HepG2 (cell line): ENCODE results near the gene PIP5K1A. TPM values are rescaled to one million over a fixed set of nuclear protein-coding genes. Genes with fewer than 3 reads are reported as not detected.
"Not testable (repeated sequence)": the region's sequence is repeated elsewhere in the genome, so short reads cannot be mapped to it uniquely, and the experiment has no call there.

Experiments used
- ATAC-seq: fragments of 200-7000 bp; cut with Tn5 transposase; 3 replicates; pipeline ENCODE4 v1.9.1; 2020; ENCODE audit warnings: mild to moderate bottlenecking, moderate library complexity
- BruUV-seq: library from RNA; stranded (reverse); fragments of 400-500 nt; replicated peaks from 2 replicates; lab custom pipeline; 2021; lab: Mats Ljungman, UMichigan
- CTCF ChIA-PET: fragments of 300-600 bp; formaldehyde crosslinking; extraction: SDS; loops from one replicate; lab custom pipeline; 2021; ENCODE audit warnings: low total read pairs, inconsistent platforms, low intra/inter-chr PET ratio; lab: Yijun Ruan, JAX
- POLR2A ChIA-PET: fragments of 350-600 bp; sonication (Branson Sonifier 250); formaldehyde crosslinking; loops from one replicate; lab custom pipeline; 2020; ENCODE audit warnings: antibody characterized with exemption, inconsistent platforms; lab: Yijun Ruan, JAX
- DNase-seq: peaks from one replicate; pipeline ENCODE4 v3.0.0-alpha.2; 2015; ENCODE audit warnings: low spot score
- FAIRE-seq: peaks from 3 replicates; lab custom pipeline; 2011; peaks lifted over from hg19 to GRCh38; lab: Jason Lieb, UNC
- H2AFZ ChIP-seq: one replicate; pipeline ENCODE4 v1.6.1; 2011; ENCODE audit warnings: low read length, inconsistent platforms
- H3K27ac ChIP-seq: fragments of 300-600 bp; 3 replicates; pipeline ENCODE4 v1.8.0; 2011; ENCODE audit warnings: mixed run types, mild to moderate bottlenecking, mixed read lengths, low read length, inconsistent platforms; ENCODE audit not compliant: insufficient read depth; ENCODE audit errors: extremely low read length
- H3K27me3 ChIP-seq, 2 experiments: fragments of 200-600 bp in 1 of 2; 2 replicates in 1 of 2; 3 replicates in 1 of 2; pipeline versions ENCODE4 v1.6.0 to v1.8.0; 2011; ENCODE audit warnings: low read length in 2 of 2, mild to moderate bottlenecking in 2 of 2, moderate library complexity in 2 of 2, inconsistent platforms in 1 of 2; ENCODE audit not compliant: insufficient read depth in 2 of 2, control insufficient read depth in 1 of 2
- H3K36me3 ChIP-seq, 2 experiments: fragments of 200-600 bp in 1 of 2; replicated peaks in 1 of 2; 2 replicates in 1 of 2; 3 replicates in 1 of 2; pipeline versions ENCODE4 v1.5.1 to v1.8.0; 2011; ENCODE audit warnings: low read length in 2 of 2, inconsistent platforms in 1 of 2; ENCODE audit not compliant: insufficient read depth in 2 of 2, control insufficient read depth in 1 of 2
- H3K4me1 ChIP-seq: 2 replicates; pipeline ENCODE4 v1.5.1; 2012; ENCODE audit warnings: low read length, inconsistent platforms; ENCODE audit not compliant: insufficient read depth
- H3K4me2 ChIP-seq: 2 replicates; pipeline ENCODE4 v1.6.0; 2011; ENCODE audit warnings: low read depth, low read length, inconsistent platforms
- H3K4me3 ChIP-seq, 3 experiments: fragments of 200-600 bp in 1 of 3; sonication (generic), shearing (Covaris generic) in 1 of 3; replicated peaks in 1 of 3; 2 replicates each; pipeline ENCODE4 v1.5.1; 2011 to 2016; ENCODE audit warnings: low read length in 3 of 3, inconsistent platforms in 2 of 3, low read depth in 2 of 3, mild to moderate bottlenecking in 2 of 3, control low read depth in 1 of 3, mixed read lengths in 1 of 3; ENCODE audit not compliant: insufficient read depth in 1 of 3
- H3K79me2 ChIP-seq: one replicate; pipeline ENCODE4 v1.6.1; 2011; ENCODE audit warnings: low read length, inconsistent platforms; ENCODE audit not compliant: insufficient read depth
- H3K9ac ChIP-seq: 2 replicates; pipeline ENCODE4 v1.6.0; 2011; ENCODE audit warnings: mild to moderate bottlenecking, low read depth, low read length, inconsistent platforms; ENCODE audit not compliant: insufficient read depth
- H3K9me3 ChIP-seq: 2 replicates; pipeline ENCODE4 v1.5.1; 2012; ENCODE audit warnings: mild to moderate bottlenecking, low read length
- H4K20me1 ChIP-seq: 2 replicates; pipeline ENCODE4 v1.6.0; 2011; ENCODE audit warnings: inconsistent platforms, mild to moderate bottlenecking, low read length, moderate library complexity; ENCODE audit not compliant: insufficient read depth
- DNMT1 ChIP-seq: sonication (generic); formaldehyde crosslinking; IDR thresholded peaks from 2 replicates; pipeline ENCODE4 v1.5.1; 2020; ENCODE audit warnings: mild to moderate bottlenecking, missing genetic modification reagents
- THYN1 ChIP-seq: sonication (generic); formaldehyde crosslinking; IDR thresholded peaks from 2 replicates; pipeline ENCODE4 v1.8.1; 2023; ENCODE audit warnings: low read depth, mild to moderate bottlenecking, moderate library complexity, missing genetic modification reagents, borderline replicate concordance
- ZFY ChIP-seq: sonication (generic); formaldehyde crosslinking; IDR thresholded peaks from 2 replicates; pipeline ENCODE4 v1.4.0; 2020; ENCODE audit warnings: missing genetic modification reagents
- ZNF441 ChIP-seq: sonication (generic); formaldehyde crosslinking; IDR thresholded peaks from 2 replicates; pipeline ENCODE4 v1.7.0; 2021; ENCODE audit warnings: missing genetic modification reagents, borderline replicate concordance
- WGBS: methylation state at CpG from one replicate; pipeline ENCODE4 v1.1.6; 2017; ENCODE audit warnings: low lambda C conversion rate; 5-methylcytosine and 5-hydroxymethylcytosine counted together
- in situ Hi-C: cut with HindIII; loops from 2 replicates; pipeline ENCODE4 v1.10.0; 2017; ENCODE audit warnings: low pct_unique_long_range_greater_than_20kb; ENCODE audit not compliant: extremely low pct_ligation_motif_present
- intact Hi-C: fragments of 100-400 bp; cut with micrococcal nuclease; formaldehyde crosslinking; loops from one replicate; pipeline ENCODE4 v1.10.0; 2022; ENCODE audit not compliant: unreplicated experiment
- polyA plus RNA-seq, 8 experiments: library from polyadenylated mRNA; depleted of rRNA in 3 of 8; stranded (reverse) in 7 of 8; unstranded in 1 of 8; fragments of >200 nt; fragmentation: Illumina TruSeq in 4 of 8; extraction: Trizol in 4 of 8; gene quantifications; 2 replicates each; pipeline versions ENCODE4 v1.2.1 to v1.2.3, GENCODE V29; 2011 to 2016; ENCODE audit warnings: low read depth in 4 of 8, missing spikeins in 1 of 8, mixed read lengths in 1 of 8; ENCODE audit not compliant: insufficient read depth in 1 of 8
- total RNA-seq, 5 experiments: library from RNA; depleted of rRNA; stranded (reverse); fragments of >200 nt; fragmentation: Illumina TruSeq; extraction: Trizol; gene quantifications; 2 replicates each; pipeline ENCODE4 v1.2.3, GENCODE V29; 2016; ENCODE audit warnings: low read depth in 1 of 5
- TF ChIP-seq, protein P1 (sequence below): sonication (generic); formaldehyde crosslinking; IDR thresholded peaks from 2 replicates; pipeline ENCODE4 v1.5.1; 2020; ENCODE audit warnings: missing genetic modification reagents, mild to moderate bottlenecking, borderline replicate concordance

Gene PIP5K1A
- total and polyA plus RNA-seq, 2 of the 13 experiments (the other 11 are each of a cell fraction or from before 2014, with no cell fraction given): 45.3 to 65.1 TPM

DNA sequence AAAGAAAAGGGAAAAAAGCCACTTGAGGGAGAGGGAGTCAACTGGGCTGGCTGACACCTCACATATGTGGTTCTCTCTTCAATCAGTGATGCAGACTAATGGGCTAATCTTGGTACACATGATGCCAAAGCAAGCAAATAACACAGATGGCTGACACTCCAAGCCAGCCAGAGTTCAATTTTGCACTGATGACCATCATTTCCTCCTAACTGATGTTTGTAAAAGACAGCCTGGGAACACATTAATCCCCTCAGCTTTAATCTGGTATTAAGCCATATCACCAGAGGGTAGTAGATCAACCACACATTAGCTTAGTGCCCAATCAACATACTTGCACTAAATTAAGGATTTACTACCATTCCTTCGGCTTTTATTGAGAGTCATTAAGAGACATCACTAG, 11.1 kb upstream of the PIP5K1A start (continued):
- TF ChIP-seq, protein P1, sequence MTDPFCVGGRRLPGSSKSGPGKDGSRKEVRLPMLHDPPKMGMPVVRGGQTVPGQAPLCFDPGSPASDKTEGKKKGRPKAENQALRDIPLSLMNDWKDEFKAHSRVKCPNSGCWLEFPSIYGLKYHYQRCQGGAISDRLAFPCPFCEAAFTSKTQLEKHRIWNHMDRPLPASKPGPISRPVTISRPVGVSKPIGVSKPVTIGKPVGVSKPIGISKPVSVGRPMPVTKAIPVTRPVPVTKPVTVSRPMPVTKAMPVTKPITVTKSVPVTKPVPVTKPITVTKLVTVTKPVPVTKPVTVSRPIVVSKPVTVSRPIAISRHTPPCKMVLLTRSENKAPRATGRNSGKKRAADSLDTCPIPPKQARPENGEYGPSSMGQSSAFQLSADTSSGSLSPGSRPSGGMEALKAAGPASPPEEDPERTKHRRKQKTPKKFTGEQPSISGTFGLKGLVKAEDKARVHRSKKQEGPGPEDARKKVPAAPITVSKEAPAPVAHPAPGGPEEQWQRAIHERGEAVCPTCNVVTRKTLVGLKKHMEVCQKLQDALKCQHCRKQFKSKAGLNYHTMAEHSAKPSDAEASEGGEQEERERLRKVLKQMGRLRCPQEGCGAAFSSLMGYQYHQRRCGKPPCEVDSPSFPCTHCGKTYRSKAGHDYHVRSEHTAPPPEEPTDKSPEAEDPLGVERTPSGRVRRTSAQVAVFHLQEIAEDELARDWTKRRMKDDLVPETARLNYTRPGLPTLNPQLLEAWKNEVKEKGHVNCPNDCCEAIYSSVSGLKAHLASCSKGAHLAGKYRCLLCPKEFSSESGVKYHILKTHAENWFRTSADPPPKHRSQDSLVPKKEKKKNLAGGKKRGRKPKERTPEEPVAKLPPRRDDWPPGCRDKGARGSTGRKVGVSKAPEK (CRISPR knock-in tag): no peak
- TF ChIP-seq THYN1 (CRISPR knock-in tag) (no peak), DNMT1 (CRISPR knock-in tag) (no peak)

DNA sequence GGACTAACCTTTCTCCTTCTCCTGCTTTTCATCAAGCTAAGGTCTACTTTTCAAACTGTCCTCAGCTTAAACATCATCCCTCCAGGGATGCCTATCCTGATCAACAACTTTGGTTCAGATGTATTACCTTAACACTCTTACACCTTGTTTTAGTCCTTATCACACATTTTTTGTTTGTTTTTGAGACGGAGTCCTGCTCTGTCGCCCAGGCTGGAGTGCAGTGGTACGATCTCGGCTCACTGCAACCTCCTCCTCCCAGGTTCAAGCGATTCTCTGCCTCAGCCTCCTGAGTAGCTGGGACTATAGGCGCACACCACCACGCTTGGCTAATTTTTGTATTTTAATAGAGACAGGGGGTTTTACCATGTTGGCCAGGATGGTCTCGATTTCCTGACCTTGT, 9.7 kb upstream of the PIP5K1A start:
- H3K36me3 ChIP-seq: peaks cover 5 to 14% of the 10 kb centered on the region in 2 experiments
- H3K9ac ChIP-seq: peak overlapping the region; percentile 76
- CTCF ChIA-PET, in situ Hi-C loops, BruUV-seq, H3K27me3 ChIP-seq, H3K9me3 ChIP-seq, DNase-seq, H2AFZ ChIP-seq, intact Hi-C loops, FAIRE-seq, H4K20me1 ChIP-seq: not testable (repeated sequence)
- peaks cover 15% of the 10 kb centered on the region for H3K79me2 ChIP-seq
- TF ChIP-seq ZFY (CRISPR knock-in tag) (peak; percentile 37; the same call in 1 of the 2 replicates), ZNF441 (CRISPR knock-in tag) (peak; percentile 98)
- H3K4me3 ChIP-seq: peak overlapping the region; percentile 33 to 82 (median 81); a peak in 4 of 6 replicates
- 7% methylated on average over 8 of the region's 8 CpGs for WGBS
- ATAC-seq: peak; percentile 20; the same call in 2 of the 3 replicates
- peak overlapping the region; percentile 78 for H3K27ac ChIP-seq
- POLR2A ChIA-PET: interaction anchor here (1.0 to 1.5 kb wide), 2 partner anchors 8 to 29 kb away, joined by 3 to 4 read pairs; no protein-coding TSS in a partner anchor
- peaks cover 31% of the 10 kb centered on the region for H3K4me1 ChIP-seq
- H3K4me2 ChIP-seq: peak overlapping the region; percentile 93
